NCI-H187 (cell line): Measurements from ENCODE around the gene WDR83.

Source experiments
- DNase-seq, 2 experiments: peaks; one replicate each; lab custom pipeline; 2025; lab: John Stamatoyannopoulos, UW

Gene WDR83

GRCh38 chr19:12715929-12716328 is 49.3 kb downstream of the WDR83 start:
- no peak for DNase-seq

GRCh38 chr19:12720296-12720695 is 53.7 kb downstream of the WDR83 start:
- DNase-seq, result no peak

GRCh38 chr19:12720851-12721655 is 54.4 kb downstream of the WDR83 start:
- DNase-seq, result no peak

GRCh38 chr19:12721656-12722565 is 55.3 kb downstream of the WDR83 start:
- no peak for DNase-seq

GRCh38 chr19:12722566-12723380 is 56.2 kb downstream of the WDR83 start:
- peak; percentile 74 to 95 for DNase-seq

GRCh38 chr19:12723381-12723640 is 56.7 kb downstream of the WDR83 start:
- no peak for DNase-seq

- DNase-seq, result peak; percentile 3 to 15
Observed at GRCh38 chr19:12723641-12724426, 57.2 kb downstream of the WDR83 start, which contains the start of gene TNPO2. TSS of gene TNPO2 (minus strand) at chr19:12723932. CDS start at chr19:12720977, 2,955 bp downstream.
